Endodermal cell (in vitro differentiated cells): ENCODE measurements around the gene MIX23. TPM values are rescaled to one million over a fixed set of nuclear protein-coding genes. Genes with fewer than 3 reads are reported as not detected.

Source experiments
- DNase-seq: peaks from one replicate; pipeline ENCODE4 v3.0.0-alpha.2; 2017
- H3K27ac ChIP-seq: 2 replicates; pipeline ENCODE4 v1.5.1; 2013; ENCODE audit warnings: mild to moderate bottlenecking, low read depth, low read length, moderate library complexity
- H3K27me3 ChIP-seq: 2 replicates; pipeline ENCODE4 v1.6.1; 2013; ENCODE audit warnings: mild to moderate bottlenecking, low read length, moderate library complexity; ENCODE audit not compliant: insufficient read depth, control insufficient read depth, poor library complexity, severe bottlenecking
- H3K36me3 ChIP-seq: 2 replicates; pipeline ENCODE4 v1.7.0; 2013; ENCODE audit warnings: mild to moderate bottlenecking, low read length, moderate library complexity; ENCODE audit not compliant: control insufficient read depth, insufficient read depth
- H3K4me1 ChIP-seq: one replicate; pipeline ENCODE4 v1.7.0; 2013; ENCODE audit warnings: low read length; ENCODE audit not compliant: control insufficient read depth, insufficient read depth
- H3K4me3 ChIP-seq: 2 replicates; pipeline ENCODE4 v1.5.1; 2013; ENCODE audit warnings: mild to moderate bottlenecking, low read length, moderate library complexity
- H3K9ac ChIP-seq: 2 replicates; pipeline ENCODE4 v1.6.1; 2013; ENCODE audit warnings: mild to moderate bottlenecking, low read length, moderate library complexity; ENCODE audit not compliant: poor library complexity, severe bottlenecking; ENCODE audit errors: extremely low read depth
- H3K9me3 ChIP-seq: 2 replicates; pipeline ENCODE4 v1.6.1; 2013; ENCODE audit warnings: mild to moderate bottlenecking, low read length, moderate library complexity; ENCODE audit not compliant: control insufficient read depth
- H3K27ac Mint-ChIP-seq: 2 replicates; pipeline ENCODE4 v1.8.0; 2020; ENCODE audit warnings: mixed read lengths
- H3K27me3 Mint-ChIP-seq: 2 replicates; pipeline ENCODE4 v1.8.0; 2021; ENCODE audit warnings: mild to moderate bottlenecking, mixed read lengths; ENCODE audit not compliant: insufficient read depth
- H3K36me3 Mint-ChIP-seq: 2 replicates; pipeline ENCODE4 v1.8.0; 2020; ENCODE audit warnings: low read depth, mixed read lengths
- H3K4me1 Mint-ChIP-seq: 2 replicates; pipeline ENCODE4 v1.8.0; 2020; ENCODE audit warnings: mixed read lengths
- H3K4me3 Mint-ChIP-seq: 2 replicates; pipeline ENCODE4 v1.8.0; 2020; ENCODE audit warnings: mild to moderate bottlenecking, moderate library complexity, mixed read lengths
- H3K9me3 Mint-ChIP-seq: 2 replicates; pipeline ENCODE4 v1.8.0; 2020; ENCODE audit warnings: mild to moderate bottlenecking, mixed read lengths
- CTCF ChIP-seq: fragments of 200-600 bp; sonication (generic); conservative IDR thresholded peaks from 2 replicates; pipeline ENCODE4 v1.5.0; 2021; ENCODE audit warnings: antibody characterized with exemption, mild to moderate bottlenecking
- WGBS, 2 experiments: methylation state at CpG; one replicate each; pipeline versions ENCODE4 v1.1.5 to v1.1.7; 2013; ENCODE audit warnings: missing lambda C conversion rate in 2 of 2, mixed read lengths in 1 of 2; ENCODE audit not compliant: insufficient coverage in 1 of 2, insufficient read length in 1 of 2; 5-methylcytosine and 5-hydroxymethylcytosine counted together
- total RNA-seq, 2 donors: library from RNA; stranded (reverse); fragmentation: NEBNext Ultra II Directional in 1 of 2; extraction: Animal tissue kit (Norgen Biotek cat#: 25700) in 1 of 2; gene quantifications; 2 replicates in 1 of 2; 3 replicates in 1 of 2; pipeline ENCODE4 v1.2.1, GENCODE V29; 2021

MIX23 gene
- total RNA-seq, 2 donors from 2014 or later, result 54.1 to 62.6 TPM

GRCh38 chr3:122325769-122326168, 57.3 kb downstream of the MIX23 start:
- peaks cover 10% of the 10 kb centered on the region for H3K27me3 Mint-ChIP-seq
- H3K27ac Mint-ChIP-seq, result no peak overlapping the region
- TF ChIP-seq CTCF, result no peak
- H3K9me3 Mint-ChIP-seq, result peaks cover 5% of the 10 kb centered on the region
- Histone ChIP-seq H3K27ac (no peak overlapping the region), H3K9ac (no peak overlapping the region), H3K36me3 (no peaks in the 10 kb centered on the region), H3K27me3 (peaks cover 7% of the 10 kb centered on the region), H3K9me3 (no peaks in the 10 kb centered on the region), H3K4me3 (no peak overlapping the region), H3K4me1 (no peaks in the 10 kb centered on the region)
- 93% methylated on average over 3 of the region's 3 CpGs; no CpG with 5 or more reads in 1 of the 2 experiments for WGBS, 2 experiments
- H3K36me3 Mint-ChIP-seq, result no peaks in the 10 kb centered on the region
- H3K4me1 Mint-ChIP-seq, result no peaks in the 10 kb centered on the region
- DNase-seq, result no peak
- H3K4me3 Mint-ChIP-seq, result no peak overlapping the region

- H3K9me3 ChIP-seq, result peaks cover 6% of the 10 kb centered on the region
- H3K4me1 ChIP-seq, result no peaks in the 10 kb centered on the region
- H3K27ac ChIP-seq, result no peak within 1 kb of the TSS
- no peaks in the 10 kb centered on the region for H3K36me3 ChIP-seq
- Mint-ChIP-seq H3K4me3 (no peak within 1 kb of the TSS), H3K9me3 (peaks cover 13% of the 10 kb centered on the region), H3K36me3 (no peaks in the 10 kb centered on the region), H3K4me1 (no peaks in the 10 kb centered on the region), H3K27ac (no peak within 1 kb of the TSS), H3K27me3 (peaks cover 7% of the 10 kb centered on the region)
- DNase-seq, result no peak
- TF ChIP-seq CTCF, result no peak
- WGBS, 2 experiments, result 88 to 90% methylated on average over 4 to 6 of the region's 6 CpGs
- no peak within 1 kb of the TSS for H3K4me3 ChIP-seq
- H3K27me3 ChIP-seq, result no peaks in the 10 kb centered on the region
- H3K9ac ChIP-seq, result no peak within 1 kb of the TSS
Observed at GRCh38 chr3:122324871-122325323, 58.1 kb downstream of the MIX23 start, which contains the start of gene CSTA. Gene CSTA, plus strand, starts transcription at chr3:122325248. Its CDS starts 45 bp downstream, at chr3:122325293.

DNA sequence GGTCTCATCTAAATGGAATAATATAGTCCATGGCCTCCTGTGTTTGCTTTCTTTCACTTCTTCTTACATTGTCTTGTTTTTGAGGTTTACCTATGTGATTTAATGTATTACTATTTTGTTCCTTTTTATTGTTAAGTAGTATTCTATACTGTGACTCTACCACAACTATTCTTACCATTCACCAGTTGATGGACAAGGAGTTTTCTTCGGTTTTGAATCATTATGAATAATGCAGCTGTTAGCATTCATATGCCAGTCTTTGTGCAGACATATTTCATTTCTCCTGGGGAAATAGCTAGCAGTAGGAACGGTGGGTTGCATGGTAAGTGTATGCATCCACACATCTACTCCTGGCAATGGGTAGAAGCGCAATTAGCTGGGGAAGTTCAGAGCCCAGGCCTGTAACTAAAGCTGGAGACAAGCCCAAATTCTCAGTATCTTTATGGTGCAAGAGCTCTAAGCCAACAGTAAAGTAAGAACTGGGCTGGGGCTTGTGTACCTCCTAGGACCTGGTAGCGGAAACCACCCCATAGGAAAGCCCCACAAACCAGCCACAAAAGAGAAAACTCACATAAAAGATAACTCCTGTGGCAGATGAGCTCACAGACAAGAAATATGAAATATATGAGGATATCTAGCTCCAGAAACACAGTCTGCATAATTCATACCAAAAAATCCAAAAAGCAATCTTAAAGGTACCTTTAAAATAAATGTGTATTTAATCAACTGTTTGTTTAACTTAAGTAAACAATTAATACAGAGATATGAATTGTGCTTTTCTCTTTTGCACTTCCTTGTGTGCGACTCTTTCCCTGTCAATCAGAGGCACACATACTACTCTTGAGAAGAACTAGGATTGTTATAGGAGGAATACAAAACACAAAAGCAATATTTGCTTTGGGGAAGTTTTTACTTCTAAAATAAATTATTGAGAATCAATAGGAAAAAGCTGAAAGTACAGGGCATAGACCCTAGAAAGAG, 60.6 kb downstream of the MIX23 start:
- no peak overlapping the region for H3K27ac Mint-ChIP-seq
- Histone ChIP-seq H3K27ac (no peak overlapping the region), H3K4me3 (no peak overlapping the region), H3K36me3 (no peaks in the 10 kb centered on the region), H3K4me1 (no peaks in the 10 kb centered on the region), H3K9me3 (peaks cover 6% of the 10 kb centered on the region), H3K27me3 (peaks cover 5% of the 10 kb centered on the region), H3K9ac (no peak overlapping the region)
- H3K36me3 Mint-ChIP-seq, result no peaks in the 10 kb centered on the region
- no peak overlapping the region for H3K4me3 Mint-ChIP-seq
- peaks cover 15% of the 10 kb centered on the region for H3K27me3 Mint-ChIP-seq
- WGBS, 2 experiments, result 78 to 83% methylated on average over 2 to 5 of the region's 5 CpGs
- TF ChIP-seq CTCF, result no peak
- no peaks in the 10 kb centered on the region for H3K4me1 Mint-ChIP-seq
- H3K9me3 Mint-ChIP-seq, result peaks cover 18% of the 10 kb centered on the region
- no peak for DNase-seq
